SU-DHL-6 (cell line): ENCODE measurements around the gene HTD2.

Source experiments
- CTCF ChIP-seq: fragments of 200-600 bp; sonication (generic); IDR thresholded peaks from one replicate; pipeline ENCODE4 v1.5.1; 2017; ENCODE audit warnings: antibody characterized with exemption, mild to moderate bottlenecking, low read length, moderate library complexity; ENCODE audit not compliant: insufficient read depth, poor library complexity, severe bottlenecking
- EZH2phosphoT487 ChIP-seq: fragments of 200-600 bp; sonication (generic), shearing (Covaris generic); conservative IDR thresholded peaks from 2 replicates; pipeline ENCODE4 v1.6.1; 2018; ENCODE audit warnings: mild to moderate bottlenecking, antibody characterized with exemption, low read length, moderate library complexity, mixed read lengths

GRCh38 chr3:58261954-58262666, 44.2 kb upstream of the HTD2 start:
- TF ChIP-seq CTCF (no peak), EZH2phosphoT487 (no peak)
